HG03571 (cell line): ENCODE results near the gene GAL3ST3.
"Not testable (repeated sequence)": the region's sequence is repeated elsewhere in the genome, so short reads cannot be mapped to it uniquely, and the experiment has no call there.

Experiments
- ATAC-seq: cut with Tn5 transposase; IDR thresholded peaks from one replicate; pipeline ENCODE4 v1.9.1; 2021; ENCODE audit not compliant: unreplicated experiment

GAL3ST3 gene

DNA sequence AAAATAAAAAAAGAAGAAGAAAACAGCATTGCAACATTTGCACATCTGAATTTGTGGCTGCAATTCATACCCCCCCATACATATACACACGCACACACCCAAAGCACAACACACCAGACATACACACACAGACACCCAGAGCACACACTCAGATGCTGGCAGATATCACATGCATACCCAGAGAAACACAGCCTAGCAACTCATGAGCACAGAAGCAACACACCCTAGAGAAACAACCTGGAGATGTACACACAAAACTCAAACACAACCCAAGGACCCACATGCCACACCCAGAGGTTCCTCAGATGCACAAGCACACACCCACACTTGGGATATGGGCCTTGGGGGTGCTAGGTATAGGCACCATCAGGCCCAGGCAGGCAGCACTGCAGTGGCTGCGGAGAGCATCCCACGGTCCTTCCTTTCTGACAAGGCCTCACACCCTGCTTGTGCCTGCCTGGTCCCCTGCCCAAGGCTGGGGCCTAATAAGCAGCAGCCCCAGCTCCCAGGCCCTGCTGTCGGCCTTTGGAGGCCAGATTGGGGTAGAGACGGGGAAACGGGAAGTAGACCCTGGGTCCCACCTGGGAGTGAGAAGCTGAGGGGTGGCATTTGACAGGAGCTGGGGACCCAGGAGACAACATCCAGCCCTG, 34.0 kb downstream of the GAL3ST3 start:
- ATAC-seq = no peak

DNA sequence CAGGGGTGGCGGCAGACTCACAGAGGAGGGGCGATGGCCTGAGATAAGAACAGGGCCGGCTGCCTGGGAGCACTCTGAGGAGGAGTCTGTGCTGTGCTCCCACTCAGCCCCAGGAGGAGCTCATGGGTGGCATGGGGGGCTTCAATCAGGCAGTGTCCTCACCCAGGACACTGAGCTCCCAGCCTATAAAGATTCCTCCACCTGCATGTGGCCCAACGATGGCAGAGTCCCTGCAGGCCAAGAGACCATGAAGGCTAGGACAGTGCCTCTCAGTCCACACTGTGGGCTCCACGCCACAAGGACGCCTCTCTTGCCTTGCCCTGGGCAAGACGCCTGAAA, 35.2 kb downstream of the GAL3ST3 start:
- ATAC-seq = no peak

DNA sequence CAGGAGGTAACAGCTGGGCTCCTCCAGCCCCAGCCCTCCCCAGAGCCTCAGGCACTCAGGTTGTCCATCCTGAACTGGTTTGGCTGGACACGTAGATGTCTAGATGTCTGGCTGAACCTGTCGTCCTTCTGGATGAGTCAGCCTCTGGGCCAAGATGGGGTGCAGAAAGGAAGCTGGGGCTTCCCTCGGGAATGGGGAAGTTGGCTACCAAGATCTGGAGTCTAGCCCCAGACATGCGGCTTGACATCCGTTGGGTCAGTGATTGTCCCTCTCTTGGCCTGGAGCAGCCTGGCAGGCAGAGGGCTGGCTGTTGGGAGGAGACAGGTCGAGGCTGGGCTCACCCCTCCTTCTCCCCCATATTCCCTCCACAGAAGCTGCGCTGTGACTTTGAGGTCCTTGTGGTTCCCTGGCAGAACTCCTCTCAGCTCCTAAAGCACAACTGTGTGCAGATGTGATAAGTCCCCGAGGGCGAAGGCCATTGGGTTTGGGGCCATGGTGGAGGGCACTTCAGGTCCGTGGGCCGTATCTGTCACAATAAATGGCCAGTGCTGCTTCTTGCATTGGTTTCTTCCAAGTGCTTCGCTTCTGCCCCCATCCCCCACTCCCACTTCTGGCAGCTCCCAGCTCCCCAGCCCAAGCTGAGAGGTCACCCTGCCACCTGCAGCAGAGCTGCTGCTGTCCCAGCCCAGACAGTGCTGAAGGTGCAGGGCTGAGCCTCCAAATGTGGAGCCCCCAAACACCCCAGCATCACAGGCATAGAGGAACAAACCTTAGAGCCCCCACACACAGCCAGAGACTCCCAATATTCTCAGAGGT, 35.8 kb downstream of the GAL3ST3 start:
- ATAC-seq = no peak

DNA sequence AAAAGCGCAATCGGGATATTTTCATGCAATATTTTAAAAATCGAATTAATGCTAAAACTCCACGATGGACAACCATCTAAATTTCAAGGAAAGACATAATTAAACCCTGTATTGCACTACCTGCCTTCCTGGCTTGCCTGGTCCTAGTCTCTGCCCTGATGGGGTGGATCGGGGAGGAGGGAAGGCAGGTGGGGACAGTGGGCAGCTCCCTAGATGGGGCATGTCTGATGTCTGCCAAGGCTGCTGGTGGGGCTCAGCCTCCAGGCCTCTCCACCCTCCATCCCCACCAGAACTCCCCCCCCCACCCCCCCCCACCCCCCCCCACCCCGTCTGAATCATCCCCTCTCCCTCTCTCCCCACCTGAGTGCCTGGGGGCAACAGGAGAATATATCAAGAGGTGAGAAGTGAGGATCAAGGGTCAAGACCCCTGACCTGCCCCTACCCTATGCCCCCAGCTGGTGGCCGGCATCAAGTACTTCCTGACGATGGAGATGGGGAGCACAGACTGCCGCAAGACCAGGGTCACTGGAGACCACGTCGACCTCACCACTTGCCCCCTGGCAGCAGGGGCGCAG, 36.5 kb downstream of the GAL3ST3 start:
- ATAC-seq = no peak

DNA sequence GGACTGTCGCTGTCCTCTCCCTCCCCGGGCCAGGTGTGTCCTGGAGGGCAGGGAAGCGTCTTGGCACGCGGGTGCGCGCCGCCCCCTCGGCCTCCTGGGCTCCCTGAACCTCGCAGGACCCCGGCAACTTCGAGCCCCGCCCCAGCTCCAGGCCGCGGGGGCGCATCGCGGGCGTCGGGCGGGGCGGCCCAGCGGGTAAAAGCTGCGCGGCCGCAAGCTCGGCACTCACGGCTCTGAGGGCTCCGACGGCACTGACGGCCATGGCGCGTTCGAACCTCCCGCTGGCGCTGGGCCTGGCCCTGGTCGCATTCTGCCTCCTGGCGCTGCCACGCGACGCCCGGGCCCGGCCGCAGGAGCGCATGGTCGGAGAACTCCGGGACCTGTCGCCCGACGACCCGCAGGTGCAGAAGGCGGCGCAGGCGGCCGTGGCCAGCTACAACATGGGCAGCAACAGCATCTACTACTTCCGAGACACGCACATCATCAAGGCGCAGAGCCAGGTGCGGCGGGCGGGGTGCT, 37.1 kb downstream of the GAL3ST3 start, which contains the start of gene CST6:
Gene CST6 (plus strand): TSS at position 224 of the 519 bp plus-strand sequence. CDS start 37 bp downstream, at position 261.
- no peak for ATAC-seq

DNA sequence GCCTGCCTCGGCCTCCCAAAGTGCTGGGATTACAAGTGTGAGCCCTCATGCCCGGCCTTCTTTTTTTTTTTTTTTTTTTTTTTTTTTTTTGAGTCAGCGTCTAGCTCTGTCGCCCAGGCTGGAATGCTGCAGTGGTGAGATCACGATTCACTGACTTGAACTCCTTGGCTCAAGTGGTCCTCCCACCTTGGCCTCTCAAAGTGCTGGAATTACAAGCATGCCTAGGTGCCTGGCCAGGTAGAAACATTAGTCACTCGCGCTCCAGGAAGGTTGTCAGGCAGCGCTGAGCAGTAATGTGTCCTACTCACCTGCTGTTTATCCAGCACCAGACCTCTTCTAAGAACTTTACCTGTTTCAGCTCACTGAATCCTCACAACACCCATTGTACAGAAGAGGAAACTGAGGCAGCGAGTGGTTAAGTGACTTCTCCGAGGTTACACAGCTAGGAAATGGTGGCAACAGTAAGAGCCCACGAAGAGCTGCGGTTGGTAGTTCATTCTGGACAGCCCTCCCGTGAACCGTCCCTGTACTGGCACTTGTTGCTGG, 37.6 kb downstream of the GAL3ST3 start:
- ATAC-seq = no peak

DNA sequence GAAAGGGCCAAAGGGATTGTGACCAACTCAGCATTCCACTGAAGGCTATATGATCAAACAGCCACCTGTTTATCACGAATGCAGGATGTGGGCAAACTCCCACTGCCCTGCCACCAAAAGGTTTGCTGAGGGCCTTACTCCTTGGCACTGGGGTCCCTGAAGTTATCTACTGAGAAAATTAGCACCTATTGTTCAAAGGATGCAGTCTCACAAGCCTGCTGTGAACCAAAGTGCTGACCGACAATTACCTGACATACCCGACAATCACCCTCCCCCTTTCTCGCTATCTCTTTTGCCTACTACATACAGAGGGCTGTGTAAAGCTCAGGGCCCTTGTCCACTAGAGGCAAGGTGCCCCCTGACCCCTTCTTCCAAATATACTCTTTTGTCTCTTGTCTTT, 38.9 kb downstream of the GAL3ST3 start:
- not testable (repeated sequence) for ATAC-seq

DNA sequence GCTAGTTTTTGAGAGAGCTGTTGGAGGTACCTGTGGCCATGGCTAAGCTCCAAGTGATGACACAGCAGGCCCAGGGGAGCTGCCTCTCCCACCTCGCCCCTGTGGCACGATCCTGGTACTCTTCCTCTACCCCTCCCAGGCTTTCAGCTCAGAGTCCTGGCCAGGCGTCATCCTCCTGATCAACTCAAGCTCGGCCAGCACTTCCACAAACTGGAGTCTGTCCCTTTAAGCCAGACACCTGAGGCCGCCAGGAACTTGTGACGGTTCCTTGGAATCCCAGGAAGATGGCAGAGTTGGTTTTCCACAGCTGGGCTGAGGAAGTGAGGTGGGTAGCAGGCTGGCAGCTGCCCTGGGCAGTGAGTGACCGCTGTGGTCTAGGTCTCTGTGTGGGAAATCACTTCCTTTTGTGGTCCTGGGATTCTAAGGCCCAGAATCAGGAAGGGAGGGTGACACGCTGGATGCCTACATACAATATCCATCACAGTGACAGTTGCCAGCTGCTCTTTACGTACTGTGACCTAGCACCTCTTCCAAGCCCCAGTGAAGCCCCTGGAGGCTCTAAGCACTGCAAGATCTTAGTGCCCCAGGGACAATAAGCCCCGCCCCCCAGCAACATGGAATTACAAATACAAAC, 40.4 kb downstream of the GAL3ST3 start:
- no peak for ATAC-seq

DNA sequence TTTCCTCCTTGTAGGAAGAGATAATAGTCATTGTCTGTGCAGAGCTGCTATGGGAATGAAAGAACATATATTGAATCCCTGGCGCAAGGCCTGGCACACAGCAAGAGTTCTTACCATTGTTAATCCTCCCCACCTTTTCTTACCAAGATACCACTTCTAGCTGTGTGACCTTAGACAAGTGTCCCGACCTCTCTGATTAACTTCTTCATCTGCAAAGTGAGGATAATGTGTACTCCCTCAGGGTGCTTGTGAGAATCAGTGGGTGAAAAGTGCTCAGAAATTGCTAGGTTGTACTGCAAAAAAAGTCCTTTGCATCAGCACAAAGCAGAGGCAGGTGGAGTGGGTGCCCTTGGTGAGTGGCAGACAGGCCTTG, 40.9 kb downstream of the GAL3ST3 start:
- ATAC-seq = no peak

DNA sequence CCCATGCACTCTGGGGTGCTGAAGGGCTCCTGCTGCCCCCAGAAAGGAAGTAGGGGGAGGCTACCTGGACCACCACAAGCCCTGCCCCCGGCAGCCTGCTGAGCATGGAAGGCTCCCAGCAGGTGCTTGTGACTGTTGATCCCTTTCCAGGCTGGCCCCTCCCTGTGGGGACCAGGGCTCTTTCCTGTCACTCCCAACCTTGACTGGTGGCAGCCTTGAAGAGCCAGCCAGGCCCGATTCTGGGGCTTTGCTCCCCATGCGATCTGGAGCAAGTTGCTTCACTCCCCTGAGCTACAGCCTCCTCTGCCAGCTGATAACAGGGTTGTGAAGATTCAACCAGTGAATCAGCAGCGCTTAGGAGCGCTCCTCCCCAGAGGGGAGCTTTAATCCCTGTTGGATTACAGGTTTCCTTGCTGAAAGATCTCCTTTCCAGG, 41.7 kb downstream of the GAL3ST3 start:
- no peak for ATAC-seq

DNA sequence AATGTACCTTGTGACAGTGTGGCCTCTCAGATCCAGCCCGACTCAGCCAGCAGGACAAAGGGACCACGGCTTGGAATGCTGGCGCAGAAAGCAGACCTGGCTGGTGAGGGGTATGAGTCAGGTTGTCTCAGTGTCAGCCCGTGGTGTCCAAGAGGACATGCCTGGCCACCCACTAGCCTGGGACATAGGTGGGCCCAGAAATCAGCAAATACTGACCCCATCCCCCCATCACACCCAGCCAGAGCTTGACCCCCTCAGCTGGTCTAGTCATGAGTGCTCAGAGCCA, 42.1 kb downstream of the GAL3ST3 start:
- no peak for ATAC-seq

DNA sequence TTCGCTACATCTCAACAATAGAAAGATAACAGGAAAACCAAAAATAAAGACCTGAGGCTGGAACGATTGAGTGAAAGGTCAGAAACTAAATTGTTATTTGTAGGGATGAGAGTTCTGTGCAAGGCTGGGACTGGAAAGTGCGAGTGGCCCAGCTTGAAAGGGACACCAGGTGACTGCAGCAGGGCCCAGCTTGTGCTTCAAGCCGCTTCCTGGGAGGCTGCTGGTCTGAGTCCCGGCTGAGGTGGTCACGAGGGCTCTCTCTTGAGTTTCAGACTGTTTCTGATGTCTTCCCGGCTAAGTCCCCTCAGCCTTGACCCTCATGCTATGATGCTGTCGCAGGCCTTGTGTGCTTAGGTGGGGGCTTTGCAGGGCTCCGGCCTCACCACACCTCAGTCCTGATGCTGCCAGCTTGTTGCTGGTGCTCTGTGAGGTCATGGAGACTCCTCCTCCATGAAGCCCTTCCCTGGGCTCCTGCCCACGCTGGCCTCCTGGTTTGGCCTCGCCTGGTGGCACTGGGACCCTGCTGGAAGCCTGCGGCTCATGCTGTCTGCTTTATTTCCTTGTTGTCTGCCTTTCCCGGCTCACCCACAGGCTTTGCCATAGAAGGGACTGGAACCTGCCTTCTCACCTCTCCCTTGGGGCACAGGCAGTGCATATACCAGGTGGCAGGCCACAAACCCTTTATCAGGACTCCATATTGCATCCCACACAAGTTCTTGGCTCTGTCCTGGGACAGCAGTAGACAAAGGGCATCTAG, 42.6 kb downstream of the GAL3ST3 start:
- no peak for ATAC-seq

DNA sequence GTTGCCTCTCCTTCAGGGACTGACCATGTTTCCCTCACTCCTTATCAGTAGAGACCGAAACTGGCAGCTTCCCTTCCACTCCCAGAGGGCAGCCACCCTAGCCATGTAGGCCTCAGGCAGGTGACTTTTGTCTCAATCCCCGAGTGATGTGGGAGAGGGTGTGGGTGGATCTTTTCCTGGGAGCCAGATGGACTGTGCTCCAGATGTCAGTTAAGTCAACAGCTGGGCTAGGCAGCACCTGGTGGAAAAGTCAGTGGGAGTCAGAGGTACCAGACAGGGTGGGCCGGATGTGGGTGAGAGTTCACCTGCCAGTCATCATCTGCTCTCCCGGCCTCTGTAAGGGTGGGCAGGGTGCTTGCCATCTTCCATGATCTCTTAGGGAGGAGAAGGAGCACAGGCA, 44.8 kb downstream of the GAL3ST3 start:
- ATAC-seq = no peak

DNA sequence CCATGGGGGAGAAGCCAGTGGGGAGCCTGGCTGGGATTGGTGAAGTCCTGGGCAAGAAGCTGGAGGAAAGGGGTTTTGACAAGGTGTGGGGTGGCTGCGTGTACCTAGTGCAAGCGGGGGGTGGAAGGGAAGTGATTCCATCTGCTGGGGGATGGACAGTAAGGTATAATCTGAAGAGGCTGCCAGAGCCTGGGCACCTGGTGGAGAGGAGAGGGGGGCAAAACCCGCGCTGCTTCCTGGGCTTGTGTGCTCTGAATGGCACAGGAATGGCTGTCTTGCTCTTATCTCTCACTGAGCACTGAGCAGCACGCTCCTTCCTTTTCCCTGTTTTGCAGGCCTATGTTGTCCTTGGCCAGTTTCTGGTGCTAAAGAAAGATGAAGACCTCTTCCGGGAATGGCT, 45.7 kb downstream of the GAL3ST3 start:
- no peak for ATAC-seq

DNA sequence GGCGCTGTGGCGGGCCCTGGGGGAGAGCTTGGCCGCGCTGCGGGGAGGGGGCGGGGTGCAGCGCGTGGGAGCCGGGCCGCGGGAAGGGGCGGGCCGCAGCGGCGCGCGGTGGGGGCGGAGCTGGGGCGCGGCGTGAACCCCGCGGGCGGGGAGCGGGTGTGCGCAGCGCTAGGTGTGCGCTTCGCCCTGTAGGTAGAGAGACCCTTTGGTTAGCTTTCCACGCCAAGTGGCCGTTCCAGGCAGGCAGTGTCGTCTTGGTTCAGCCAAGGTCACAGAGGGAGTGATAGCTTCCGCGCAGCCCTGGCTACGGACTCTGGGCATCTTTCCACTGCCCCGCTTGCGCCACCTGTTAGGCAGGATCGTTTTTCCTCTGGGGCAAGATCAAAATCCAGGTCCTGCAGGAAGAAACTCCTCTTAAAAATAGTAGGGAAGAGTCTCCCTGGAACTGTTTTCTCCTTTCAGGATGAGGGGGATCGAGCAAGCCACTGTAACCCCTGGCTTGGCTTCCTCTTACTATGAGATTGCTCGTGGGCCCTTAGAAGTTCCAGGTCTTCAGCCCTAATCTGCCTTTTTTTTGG, 46.2 kb downstream of the GAL3ST3 start:
- peak; percentile 39 for ATAC-seq

DNA sequence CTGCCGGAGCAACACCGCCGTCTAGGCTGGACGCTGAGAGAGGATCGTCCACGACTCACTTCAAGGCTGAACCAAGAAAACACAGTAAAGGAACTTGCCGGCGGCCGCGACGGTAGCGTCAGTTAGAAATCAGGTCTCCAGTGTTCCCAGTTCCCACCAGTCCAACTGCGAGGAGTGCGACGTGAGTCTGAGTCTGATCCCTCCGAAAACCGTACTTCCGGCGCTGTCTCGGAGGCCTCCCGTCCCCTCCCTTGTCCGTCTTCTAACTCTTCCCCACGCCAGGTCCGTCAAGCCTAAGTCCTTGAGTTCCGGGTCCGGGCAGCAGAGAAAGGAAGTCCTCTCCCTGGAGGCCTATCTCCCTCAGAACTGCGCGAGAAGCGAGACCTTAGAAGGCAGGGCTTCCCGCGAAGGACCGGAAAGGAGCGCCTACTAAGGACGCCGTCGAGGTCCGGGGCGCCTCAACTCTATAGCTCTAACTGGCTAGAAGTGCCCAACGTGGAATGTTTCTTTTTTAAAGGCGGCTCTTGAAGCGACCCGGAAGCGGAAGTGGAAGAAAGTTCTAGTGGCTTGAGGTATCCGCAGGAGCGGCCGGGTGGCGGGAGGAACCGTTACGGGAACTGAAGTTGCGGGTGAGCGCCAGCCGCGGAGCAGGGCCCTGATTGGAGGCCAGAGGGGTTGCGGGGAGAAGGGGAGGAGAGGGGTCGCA, 46.9 kb downstream of the GAL3ST3 start, which contains the start of the genes BANF1 and EIF1AD:
Gene BANF1 (plus strand): TSS at position 562 of the 706 bp plus-strand sequence. CDS start 748 bp downstream, outside the sequence.
Gene EIF1AD (minus strand): TSS at position 216 of the 706 bp plus-strand sequence. CDS start 1,768 bp downstream, outside the sequence.
- ATAC-seq = peak; percentile 60

DNA sequence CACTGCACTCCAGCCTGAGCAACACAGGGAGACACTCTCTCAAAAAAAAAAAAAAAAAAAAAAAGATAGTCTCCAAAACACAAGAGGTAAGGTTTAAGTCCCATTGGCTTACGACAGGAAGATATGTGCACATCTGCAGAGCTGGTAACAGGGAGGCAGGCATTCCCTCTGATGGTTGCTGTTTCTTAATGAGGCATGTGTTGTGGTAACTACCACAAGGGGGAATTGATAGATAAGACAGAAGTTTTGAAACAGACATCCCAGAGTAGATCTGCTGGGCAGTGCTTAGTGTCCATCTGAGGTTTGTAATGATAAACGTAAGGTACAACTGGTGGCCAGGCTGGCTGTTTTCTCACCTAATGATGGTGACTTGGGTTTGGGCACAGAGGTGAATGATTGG, 51.7 kb downstream of the GAL3ST3 start:
- no peak for ATAC-seq

DNA sequence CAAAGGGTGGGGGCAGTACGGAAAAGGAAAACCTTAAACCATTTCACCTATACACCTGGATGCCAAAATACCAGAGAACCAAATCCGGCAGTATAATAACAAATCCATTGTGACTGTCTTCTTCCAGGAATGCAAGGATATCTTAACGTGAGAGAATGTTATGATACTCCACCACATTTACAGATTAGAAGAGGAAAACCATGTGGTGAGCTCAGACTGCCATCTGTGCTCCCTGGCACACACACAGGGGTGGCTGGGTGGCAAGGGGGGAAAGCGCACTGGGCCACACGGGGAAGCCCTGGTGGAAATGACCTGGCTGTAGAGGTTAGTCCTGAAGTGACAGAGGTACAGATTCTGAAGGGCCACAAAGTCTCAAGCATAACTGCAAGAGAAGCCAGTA, 56.9 kb downstream of the GAL3ST3 start:
- no peak for ATAC-seq
